ENCODE data around the gene DHCR24. TPM values are rescaled to one million over a fixed set of nuclear protein-coding genes. Genes with fewer than 3 reads are reported as not detected.

Gene DHCR24
- total RNA-seq, 1 experiment from 2014 or later, result 369 TPM

GRCh38 chr1:54851936-54852524 is 35.0 kb downstream of the DHCR24 start:
- H3K9me3 ChIP-seq (ENCODE audit: insufficient read depth, low read depth), result no peaks in the 10 kb centered on the region
- intact Hi-C loops (cut with micrococcal nuclease; ENCODE audit: unreplicated experiment), result no loop called here
- H3K4me1 ChIP-seq (replicated peaks; ENCODE audit: insufficient read depth), result peaks cover 15% of the 10 kb centered on the region
- TF ChIP-seq EZH2 (IDR thresholded peaks at IDR 0.05; ENCODE audit: low read depth) (no peak), CTCF (conservative IDR thresholded peaks at IDR 0.05) (no peak)
- H3K27me3 ChIP-seq (ENCODE audit: insufficient read depth, low read depth), result no peaks in the 10 kb centered on the region
- ChIA-PET CTCF (no interaction called here), POLR2A (ENCODE audit: unreplicated experiment) (no interaction called here)
- peaks cover 54% of the 10 kb centered on the region for H3K36me3 ChIP-seq (ENCODE audit: low read depth)
- H2AFZ ChIP-seq, result no peak overlapping the region
- H3F3A ChIP-seq (ENCODE audit: insufficient read depth, low read depth), result peaks cover 30% of the 10 kb centered on the region
- no peak for DNase-seq
- H3K4me2 ChIP-seq, result no peak overlapping the region
- H3K4me3 ChIP-seq, result no peak overlapping the region
- peaks cover 29% of the 10 kb centered on the region for H3K79me2 ChIP-seq (ENCODE audit: low read depth)
- H3K27ac ChIP-seq, result no peak overlapping the region
- H3K9me2 ChIP-seq (ENCODE audit: insufficient read depth), result no peaks in the 10 kb centered on the region
- no peaks in the 10 kb centered on the region for H4K20me1 ChIP-seq (ENCODE audit: insufficient read depth)
- no TSS peak for BruUV-seq (replicated peaks)

- H2AFZ ChIP-seq, result no peak overlapping the region
- ChIA-PET CTCF (no interaction called here), POLR2A (ENCODE audit: unreplicated experiment) (no interaction called here)
- peaks cover 53% of the 10 kb centered on the region for H3K36me3 ChIP-seq (ENCODE audit: low read depth)
- TF ChIP-seq EZH2 (IDR thresholded peaks at IDR 0.05; ENCODE audit: low read depth) (no peak), CTCF (conservative IDR thresholded peaks at IDR 0.05) (no peak)
- peaks cover 8% of the 10 kb centered on the region for H3K4me1 ChIP-seq (replicated peaks; ENCODE audit: insufficient read depth)
- H4K20me1 ChIP-seq (ENCODE audit: insufficient read depth), result no peaks in the 10 kb centered on the region
- H3K9me3 ChIP-seq (ENCODE audit: insufficient read depth, low read depth), result no peaks in the 10 kb centered on the region
- intact Hi-C loops (cut with micrococcal nuclease; ENCODE audit: unreplicated experiment), result no loop called here
- H3K9me2 ChIP-seq (ENCODE audit: insufficient read depth), result no peaks in the 10 kb centered on the region
- no peak overlapping the region for H3K4me2 ChIP-seq
- peaks cover 24% of the 10 kb centered on the region; the same call in 1 of the 2 replicates for H3F3A ChIP-seq (ENCODE audit: insufficient read depth, low read depth)
- peaks cover 24% of the 10 kb centered on the region for H3K79me2 ChIP-seq (ENCODE audit: low read depth)
- no peak overlapping the region for H3K4me3 ChIP-seq
- H3K27me3 ChIP-seq (ENCODE audit: insufficient read depth, low read depth), result no peaks in the 10 kb centered on the region
- BruUV-seq (replicated peaks), result no TSS peak
- no peak for DNase-seq
- H3K27ac ChIP-seq, result 0 out of 2 replicates have a peak overlapping the region, but pooled peaks have one; percentile 13
Measured at GRCh38 chr1:54851406-54851805, 35.6 kb downstream of the DHCR24 start.

- no TSS peak for BruUV-seq (replicated peaks)
- H3K4me2 ChIP-seq, result no peak overlapping the region
- no peak overlapping the region for H3K27ac ChIP-seq
- H2AFZ ChIP-seq, result no peak overlapping the region
- peaks cover 24% of the 10 kb centered on the region; the same call in 1 of the 2 replicates for H3F3A ChIP-seq (ENCODE audit: insufficient read depth, low read depth)
- ChIA-PET CTCF (no interaction called here), POLR2A (ENCODE audit: unreplicated experiment) (interaction anchor here (0.7 kb wide), 1 partner anchor 84 kb away, joined by 7 read pairs; no protein-coding TSS in a partner anchor)
- DNase-seq, result no peak
- H3K36me3 ChIP-seq (ENCODE audit: low read depth), result peaks cover 50% of the 10 kb centered on the region
- H3K4me3 ChIP-seq, result no peak overlapping the region
- intact Hi-C loops (cut with micrococcal nuclease; ENCODE audit: unreplicated experiment), result no loop called here
- peaks cover 3% of the 10 kb centered on the region; the same call in 1 of the 2 replicates for H3K4me1 ChIP-seq (replicated peaks; ENCODE audit: insufficient read depth)
- peaks cover 19% of the 10 kb centered on the region for H3K79me2 ChIP-seq (ENCODE audit: low read depth)
- no peaks in the 10 kb centered on the region for H4K20me1 ChIP-seq (ENCODE audit: insufficient read depth)
- no peaks in the 10 kb centered on the region for H3K9me2 ChIP-seq (ENCODE audit: insufficient read depth)
- no peaks in the 10 kb centered on the region for H3K9me3 ChIP-seq (ENCODE audit: insufficient read depth, low read depth)
- no peaks in the 10 kb centered on the region for H3K27me3 ChIP-seq (ENCODE audit: insufficient read depth, low read depth)
- TF ChIP-seq EZH2 (IDR thresholded peaks at IDR 0.05; ENCODE audit: low read depth) (no peak), CTCF (conservative IDR thresholded peaks at IDR 0.05) (no peak)
Measured at GRCh38 chr1:54850737-54851136, 36.3 kb downstream of the DHCR24 start.

Data from PC-9 (cell line).